ENCODE measurements around the gene LUZP2.
A peak's percentile ranks its signal among the peaks of the same experiment; 100 is the strongest.

DNA sequence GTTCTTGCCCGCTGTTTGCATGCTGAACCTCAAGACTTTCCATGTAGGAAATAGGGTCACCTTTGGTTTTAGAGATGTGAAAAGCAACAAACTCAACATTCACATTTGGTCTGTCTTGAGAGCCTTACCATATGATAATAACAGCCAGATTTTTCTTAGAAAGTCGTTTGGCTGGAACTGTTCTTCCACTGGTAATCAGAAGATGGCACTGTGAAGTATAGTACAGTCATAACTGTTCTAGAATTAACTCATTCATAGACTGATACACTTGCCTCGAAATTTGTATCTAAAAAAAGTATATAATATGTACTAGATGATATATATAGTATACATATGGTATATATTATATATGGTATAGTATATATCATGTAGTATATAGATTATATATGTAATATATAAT is 12.3 kb downstream of the LUZP2 start:
- TF ChIP-seq JUND (IDR thresholded peaks at IDR 0.05): no peak
- TF ChIP-seq, protein P1, sequence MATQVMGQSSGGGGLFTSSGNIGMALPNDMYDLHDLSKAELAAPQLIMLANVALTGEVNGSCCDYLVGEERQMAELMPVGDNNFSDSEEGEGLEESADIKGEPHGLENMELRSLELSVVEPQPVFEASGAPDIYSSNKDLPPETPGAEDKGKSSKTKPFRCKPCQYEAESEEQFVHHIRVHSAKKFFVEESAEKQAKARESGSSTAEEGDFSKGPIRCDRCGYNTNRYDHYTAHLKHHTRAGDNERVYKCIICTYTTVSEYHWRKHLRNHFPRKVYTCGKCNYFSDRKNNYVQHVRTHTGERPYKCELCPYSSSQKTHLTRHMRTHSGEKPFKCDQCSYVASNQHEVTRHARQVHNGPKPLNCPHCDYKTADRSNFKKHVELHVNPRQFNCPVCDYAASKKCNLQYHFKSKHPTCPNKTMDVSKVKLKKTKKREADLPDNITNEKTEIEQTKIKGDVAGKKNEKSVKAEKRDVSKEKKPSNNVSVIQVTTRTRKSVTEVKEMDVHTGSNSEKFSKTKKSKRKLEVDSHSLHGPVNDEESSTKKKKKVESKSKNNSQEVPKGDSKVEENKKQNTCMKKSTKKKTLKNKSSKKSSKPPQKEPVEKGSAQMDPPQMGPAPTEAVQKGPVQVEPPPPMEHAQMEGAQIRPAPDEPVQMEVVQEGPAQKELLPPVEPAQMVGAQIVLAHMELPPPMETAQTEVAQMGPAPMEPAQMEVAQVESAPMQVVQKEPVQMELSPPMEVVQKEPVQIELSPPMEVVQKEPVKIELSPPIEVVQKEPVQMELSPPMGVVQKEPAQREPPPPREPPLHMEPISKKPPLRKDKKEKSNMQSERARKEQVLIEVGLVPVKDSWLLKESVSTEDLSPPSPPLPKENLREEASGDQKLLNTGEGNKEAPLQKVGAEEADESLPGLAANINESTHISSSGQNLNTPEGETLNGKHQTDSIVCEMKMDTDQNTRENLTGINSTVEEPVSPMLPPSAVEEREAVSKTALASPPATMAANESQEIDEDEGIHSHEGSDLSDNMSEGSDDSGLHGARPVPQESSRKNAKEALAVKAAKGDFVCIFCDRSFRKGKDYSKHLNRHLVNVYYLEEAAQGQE (IDR thresholded peaks at IDR 0.05; ENCODE audit: low read depth, low read length): no peak
- no peak for TF ChIP-seq POLR2AphosphoS5 (IDR thresholded peaks at IDR 0.05; ENCODE audit: low read depth, low read length)
- no peak for TF ChIP-seq ZBTB33 (IDR thresholded peaks at IDR 0.05; ENCODE audit: borderline replicate concordance, low read depth)
- TF ChIP-seq, protein P2, sequence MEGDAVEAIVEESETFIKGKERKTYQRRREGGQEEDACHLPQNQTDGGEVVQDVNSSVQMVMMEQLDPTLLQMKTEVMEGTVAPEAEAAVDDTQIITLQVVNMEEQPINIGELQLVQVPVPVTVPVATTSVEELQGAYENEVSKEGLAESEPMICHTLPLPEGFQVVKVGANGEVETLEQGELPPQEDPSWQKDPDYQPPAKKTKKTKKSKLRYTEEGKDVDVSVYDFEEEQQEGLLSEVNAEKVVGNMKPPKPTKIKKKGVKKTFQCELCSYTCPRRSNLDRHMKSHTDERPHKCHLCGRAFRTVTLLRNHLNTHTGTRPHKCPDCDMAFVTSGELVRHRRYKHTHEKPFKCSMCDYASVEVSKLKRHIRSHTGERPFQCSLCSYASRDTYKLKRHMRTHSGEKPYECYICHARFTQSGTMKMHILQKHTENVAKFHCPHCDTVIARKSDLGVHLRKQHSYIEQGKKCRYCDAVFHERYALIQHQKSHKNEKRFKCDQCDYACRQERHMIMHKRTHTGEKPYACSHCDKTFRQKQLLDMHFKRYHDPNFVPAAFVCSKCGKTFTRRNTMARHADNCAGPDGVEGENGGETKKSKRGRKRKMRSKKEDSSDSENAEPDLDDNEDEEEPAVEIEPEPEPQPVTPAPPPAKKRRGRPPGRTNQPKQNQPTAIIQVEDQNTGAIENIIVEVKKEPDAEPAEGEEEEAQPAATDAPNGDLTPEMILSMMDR (IDR thresholded peaks at IDR 0.05): peak; percentile 59
- peak; percentile 63 for TF ChIP-seq RAD21 (IDR thresholded peaks at IDR 0.05; ENCODE audit: low read length)
- TF ChIP-seq EZH2phosphoT487 (IDR thresholded peaks at IDR 0.05; ENCODE audit: borderline replicate concordance, low read depth): no peak
- TF ChIP-seq, protein P3, sequence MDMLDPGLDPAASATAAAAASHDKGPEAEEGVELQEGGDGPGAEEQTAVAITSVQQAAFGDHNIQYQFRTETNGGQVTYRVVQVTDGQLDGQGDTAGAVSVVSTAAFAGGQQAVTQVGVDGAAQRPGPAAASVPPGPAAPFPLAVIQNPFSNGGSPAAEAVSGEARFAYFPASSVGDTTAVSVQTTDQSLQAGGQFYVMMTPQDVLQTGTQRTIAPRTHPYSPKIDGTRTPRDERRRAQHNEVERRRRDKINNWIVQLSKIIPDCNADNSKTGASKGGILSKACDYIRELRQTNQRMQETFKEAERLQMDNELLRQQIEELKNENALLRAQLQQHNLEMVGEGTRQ (IDR thresholded peaks at IDR 0.05; ENCODE audit: borderline replicate concordance, low read depth, low read length): no peak
- TF ChIP-seq MEF2A (IDR thresholded peaks at IDR 0.05; ENCODE audit: borderline replicate concordance, low read depth): no peak
- TF ChIP-seq EP300 (IDR thresholded peaks at IDR 0.05; ENCODE audit: borderline replicate concordance in 1 of 2, low read depth in 1 of 2, low read length in 1 of 2): no peak
- no peak for TF ChIP-seq RFX5 (IDR thresholded peaks at IDR 0.05; ENCODE audit: low read length)
- TF ChIP-seq TCF12 (IDR thresholded peaks at IDR 0.05): no peak
- TF ChIP-seq GABPA (IDR thresholded peaks at IDR 0.05; ENCODE audit: low read depth): no peak
- TF ChIP-seq NFIC (IDR thresholded peaks at IDR 0.05; ENCODE audit: borderline replicate concordance): no peak

Measured in SK-N-SH (cell line).